ENCODE data around the gene STK25.

DNA sequence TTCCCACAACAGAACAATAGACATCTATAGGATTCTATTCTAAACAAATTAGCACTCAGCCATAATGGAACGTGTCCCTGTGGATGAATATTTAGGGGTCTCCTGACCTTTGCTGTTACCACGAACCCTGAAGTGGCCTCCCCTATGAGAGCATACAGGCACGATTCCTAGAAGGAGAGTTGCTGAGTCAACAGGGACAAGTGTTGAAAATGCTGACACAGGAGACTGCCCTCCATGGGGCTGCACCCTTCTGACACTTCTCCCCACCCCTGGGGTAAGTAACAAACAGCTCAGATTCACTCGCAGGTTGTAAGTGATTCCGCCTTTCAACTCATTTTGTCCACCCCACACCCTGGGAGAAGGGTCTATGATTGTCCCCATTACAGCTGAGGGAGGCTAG is 14.1 kb upstream of the STK25 start:
- TF ChIP-seq TAF1 (IDR thresholded peaks at IDR 0.05; ENCODE audit: borderline replicate concordance, low read depth, low read length) (no peak), POLR2A (IDR thresholded peaks at IDR 0.05; ENCODE audit: low read depth, low read length) (no peak)
